ENCODE data around the gene BCAS1.

DNA sequence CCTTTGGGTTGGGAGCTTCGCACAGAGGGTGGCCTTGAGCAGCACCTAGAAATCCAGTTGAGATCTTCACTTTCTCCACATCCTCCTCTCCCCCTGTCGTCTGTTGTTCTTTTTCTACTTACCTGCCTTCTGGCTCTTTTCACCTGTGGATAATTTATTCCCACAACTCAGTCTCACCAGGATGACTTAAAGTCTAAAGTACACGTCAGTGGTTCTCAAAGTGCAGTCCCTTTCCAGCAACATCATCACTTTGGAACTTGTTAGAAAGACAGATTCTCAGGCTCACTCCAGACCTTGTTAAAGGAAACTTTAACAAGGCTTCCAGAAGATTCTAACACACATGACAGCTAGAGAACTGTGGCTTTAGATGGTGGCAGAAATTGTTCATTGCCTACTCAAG, 27.7 kb upstream of the BCAS1 start:
- TF ChIP-seq EZH2 (IDR thresholded peaks at IDR 0.05; ENCODE audit: borderline replicate concordance, low read length), result no peak
- TF ChIP-seq, protein P1, sequence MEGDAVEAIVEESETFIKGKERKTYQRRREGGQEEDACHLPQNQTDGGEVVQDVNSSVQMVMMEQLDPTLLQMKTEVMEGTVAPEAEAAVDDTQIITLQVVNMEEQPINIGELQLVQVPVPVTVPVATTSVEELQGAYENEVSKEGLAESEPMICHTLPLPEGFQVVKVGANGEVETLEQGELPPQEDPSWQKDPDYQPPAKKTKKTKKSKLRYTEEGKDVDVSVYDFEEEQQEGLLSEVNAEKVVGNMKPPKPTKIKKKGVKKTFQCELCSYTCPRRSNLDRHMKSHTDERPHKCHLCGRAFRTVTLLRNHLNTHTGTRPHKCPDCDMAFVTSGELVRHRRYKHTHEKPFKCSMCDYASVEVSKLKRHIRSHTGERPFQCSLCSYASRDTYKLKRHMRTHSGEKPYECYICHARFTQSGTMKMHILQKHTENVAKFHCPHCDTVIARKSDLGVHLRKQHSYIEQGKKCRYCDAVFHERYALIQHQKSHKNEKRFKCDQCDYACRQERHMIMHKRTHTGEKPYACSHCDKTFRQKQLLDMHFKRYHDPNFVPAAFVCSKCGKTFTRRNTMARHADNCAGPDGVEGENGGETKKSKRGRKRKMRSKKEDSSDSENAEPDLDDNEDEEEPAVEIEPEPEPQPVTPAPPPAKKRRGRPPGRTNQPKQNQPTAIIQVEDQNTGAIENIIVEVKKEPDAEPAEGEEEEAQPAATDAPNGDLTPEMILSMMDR (IDR thresholded peaks at IDR 0.05; ENCODE audit: low read length), result no peak
